ENCODE results near the gene NEU4. TPM values are rescaled to one million over a fixed set of nuclear protein-coding genes. Genes with fewer than 3 reads are reported as not detected.
"Not testable (repeated sequence)": the region's sequence is repeated elsewhere in the genome, so short reads cannot be mapped to it uniquely, and the experiment has no call there.

NEU4 gene
- total and polyA plus RNA-seq, 5 experiments from 2014 or later = not detected

- Mint-ChIP-seq H3K27me3 (peaks cover 0 to 6% (median 0%) of the 10 kb centered on the region in 5 donors), H3K4me1 (peaks cover 2 to 13% (median 7%) of the 10 kb centered on the region in 4 donors), H3K36me3 (no peaks in the 10 kb centered on the region), H3K27ac (peak overlapping the region in 2 of 10 donors; percentile 65 to 75), H3K4me3 (no peak overlapping the region), H3K9me3 (no peaks in the 10 kb centered on the region)
- POLR2A ChIA-PET = no interaction called here
- no peak for DNase-seq
- ATAC-seq = no peak
Observed at GRCh38 chr2:241814643-241815476, 5.9 kb downstream of the NEU4 start.

GRCh38 chr2:241815477-241816430 is 6.8 kb downstream of the NEU4 start:
- DNase-seq (no peak), ATAC-seq (no peak)
- no peak overlapping the region for H3K4me3 Mint-ChIP-seq
- H3K4me1 Mint-ChIP-seq = peaks cover 2 to 13% (median 7%) of the 10 kb centered on the region in 4 donors
- POLR2A ChIA-PET = no interaction called here
- H3K27me3 Mint-ChIP-seq = peaks cover 0 to 6% (median 0%) of the 10 kb centered on the region in 5 donors
- peak overlapping the region in 3 of 10 donors; percentile 20 to 75 (median 65) for H3K27ac Mint-ChIP-seq
- no peaks in the 10 kb centered on the region for H3K36me3 Mint-ChIP-seq
- H3K9me3 Mint-ChIP-seq = no peaks in the 10 kb centered on the region

- Mint-ChIP-seq H3K36me3 (no peaks in the 10 kb centered on the region), H3K9me3 (no peaks in the 10 kb centered on the region), H3K4me3 (no peak overlapping the region), H3K27ac (no peak overlapping the region), H3K4me1 (peaks cover 2 to 13% (median 12%) of the 10 kb centered on the region in 4 donors), H3K27me3 (peaks cover 0 to 6% (median 0%) of the 10 kb centered on the region in 5 donors)
- POLR2A ChIA-PET = no interaction called here
- ATAC-seq (no peak), DNase-seq (no peak)
Observed at GRCh38 chr2:241816431-241817121, 7.6 kb downstream of the NEU4 start.

GRCh38 chr2:241817126-241817820 is 8.3 kb downstream of the NEU4 start:
- DNase-seq (no peak), ATAC-seq (no peak)
- Mint-ChIP-seq H3K4me3 (peak overlapping the region in 5 of 10 donors; percentile 7 to 61 (median 34)), H3K27me3 (peaks cover 0 to 6% (median 0%) of the 10 kb centered on the region in 5 donors), H3K27ac (peak overlapping the region in 4 of 10 donors; percentile 19 to 65 (median 41)), H3K9me3 (no peaks in the 10 kb centered on the region), H3K36me3 (no peaks in the 10 kb centered on the region), H3K4me1 (peaks cover 2 to 16% (median 12%) of the 10 kb centered on the region in 4 donors)
- POLR2A ChIA-PET = no interaction called here

- peaks cover 4 to 22% (median 14%) of the 10 kb centered on the region in 4 donors for H3K4me1 Mint-ChIP-seq
- H3K27me3 Mint-ChIP-seq, H3K9me3 Mint-ChIP-seq, ATAC-seq, H3K36me3 Mint-ChIP-seq, POLR2A ChIA-PET, DNase-seq: not testable (repeated sequence)
- peak overlapping the region in 2 of 10 donors; percentile 18 to 61 for H3K4me3 Mint-ChIP-seq
- H3K27ac Mint-ChIP-seq = peak overlapping the region in 1 of 10 donors; percentile 19
Observed at GRCh38 chr2:241817821-241818215, 8.8 kb downstream of the NEU4 start.

- POLR2A ChIA-PET = no interaction called here
- DNase-seq (no peak), ATAC-seq (no peak)
- no peak overlapping the region for H3K4me3 Mint-ChIP-seq
- H3K4me1 Mint-ChIP-seq = peaks cover 8 to 27% (median 14%) of the 10 kb centered on the region in 4 donors
- H3K36me3 Mint-ChIP-seq = no peaks in the 10 kb centered on the region
- peaks cover 0 to 3% (median 0%) of the 10 kb centered on the region in 9 donors for H3K9me3 Mint-ChIP-seq
- peaks cover 0 to 8% (median 0%) of the 10 kb centered on the region in 5 donors for H3K27me3 Mint-ChIP-seq
- no peak overlapping the region for H3K27ac Mint-ChIP-seq
Observed at GRCh38 chr2:241818229-241818942, 9.4 kb downstream of the NEU4 start.

GRCh38 chr2:241818943-241819270 is 9.9 kb downstream of the NEU4 start:
- Mint-ChIP-seq H3K27me3 (peaks cover 0 to 12% (median 0%) of the 10 kb centered on the region in 5 donors), H3K36me3 (no peaks in the 10 kb centered on the region), H3K4me1 (peaks cover 11 to 32% (median 14%) of the 10 kb centered on the region in 4 donors), H3K4me3 (no peak overlapping the region), H3K27ac (peak overlapping the region in 1 of 10 donors; percentile 10), H3K9me3 (peaks cover 0 to 8% (median 0%) of the 10 kb centered on the region in 9 donors)
- POLR2A ChIA-PET = no interaction called here
- ATAC-seq (no peak), DNase-seq (no peak)

- POLR2A ChIA-PET, ATAC-seq, DNase-seq, H3K4me3 Mint-ChIP-seq, H3K36me3 Mint-ChIP-seq, H3K27ac Mint-ChIP-seq: not testable (repeated sequence)
- peaks cover 0 to 17% (median 0%) of the 10 kb centered on the region in 5 donors for H3K27me3 Mint-ChIP-seq
- peaks cover 10 to 37% (median 14%) of the 10 kb centered on the region in 4 donors for H3K4me1 Mint-ChIP-seq
- H3K9me3 Mint-ChIP-seq = peaks cover 0 to 11% (median 0%) of the 10 kb centered on the region in 9 donors
Observed at GRCh38 chr2:241819947-241820624, 11.1 kb downstream of the NEU4 start.

GRCh38 chr2:241820625-241821384 is 11.8 kb downstream of the NEU4 start:
- DNase-seq (no peak), ATAC-seq (no peak)
- POLR2A ChIA-PET = no interaction called here
- Mint-ChIP-seq H3K27me3 (peaks cover 0 to 21% (median 0%) of the 10 kb centered on the region in 5 donors), H3K27ac (peak overlapping the region in 1 of 10 donors; percentile 69), H3K4me3 (peak overlapping the region in 3 of 10 donors; percentile 51 to 67 (median 57)), H3K4me1 (peaks cover 10 to 37% (median 12%) of the 10 kb centered on the region in 4 donors), H3K36me3 (peaks cover 0 to 4% (median 0%) of the 10 kb centered on the region in 3 donors), H3K9me3 (peaks cover 0 to 11% (median 4%) of the 10 kb centered on the region in 9 donors)

GRCh38 chr2:241821460-241822263 is 12.7 kb downstream of the NEU4 start:
- Mint-ChIP-seq H3K4me3 (peak overlapping the region in 6 of 10 donors; percentile 24 to 67 (median 50)), H3K27me3 (peaks cover 0 to 21% (median 0%) of the 10 kb centered on the region in 5 donors), H3K36me3 (peaks cover 0 to 4% (median 4%) of the 10 kb centered on the region in 3 donors), H3K27ac (peak overlapping the region in 3 of 10 donors; percentile 40 to 69 (median 52)), H3K9me3 (peaks cover 0 to 18% (median 8%) of the 10 kb centered on the region in 9 donors), H3K4me1 (peaks cover 10 to 37% (median 12%) of the 10 kb centered on the region in 4 donors)
- no peak for ATAC-seq
- POLR2A ChIA-PET = no interaction called here
- DNase-seq = no peak
